ENCODE measurements around the gene HBD.
"Not testable (repeated sequence)": the region's sequence is repeated elsewhere in the genome, so short reads cannot be mapped to it uniquely, and the experiment has no call there.

Gene HBD

GRCh38 chr11:5234381-5234834, at the start of gene HBD:
HBD (minus strand) TSS chr11:5234483; CDS start chr11:5234433, 50 bp downstream.
- no peak for DNase-seq

DNA sequence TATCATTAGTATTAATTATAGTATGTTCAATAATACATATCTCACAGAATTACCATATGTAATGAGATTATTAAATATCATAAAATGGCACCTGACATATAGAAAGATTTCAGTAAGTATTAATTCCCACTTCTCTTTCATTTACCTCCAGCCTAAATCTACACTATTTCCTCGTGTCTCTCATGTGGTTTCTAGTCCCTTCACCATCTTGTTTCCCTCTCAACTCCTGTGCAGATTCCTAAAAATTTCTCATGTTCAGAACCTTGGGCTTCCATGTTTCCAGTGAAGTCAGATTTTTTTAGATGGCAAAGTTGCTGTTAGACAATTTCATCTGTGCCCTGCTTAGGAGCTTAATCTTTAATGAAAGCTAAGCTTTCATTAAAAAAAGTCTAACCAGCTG, 49.6 kb upstream of the HBD start:
- no peak for DNase-seq

DNA sequence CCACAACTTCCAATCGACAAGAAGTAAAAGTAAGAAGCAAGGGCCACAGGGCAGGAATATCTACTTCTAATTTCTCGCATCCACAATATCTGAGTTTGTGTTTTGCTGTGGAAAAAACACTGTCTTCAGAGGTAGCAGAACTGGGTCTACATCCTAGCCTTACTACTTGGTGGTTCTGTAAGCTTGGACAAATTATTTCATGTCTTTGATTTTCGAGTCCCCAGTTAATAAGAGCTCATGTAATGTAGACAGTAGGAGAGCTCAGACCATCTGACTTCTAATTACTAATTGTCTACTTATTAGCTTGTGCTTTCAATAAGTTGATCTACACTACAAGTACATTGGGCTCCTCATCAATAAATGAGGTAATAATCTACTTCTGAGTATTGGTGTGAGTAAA, 48.8 kb upstream of the HBD start:
- no peak for DNase-seq

GRCh38 chr11:5282628-5283027, 48.3 kb upstream of the HBD start:
- DNase-seq, result no peak

DNA sequence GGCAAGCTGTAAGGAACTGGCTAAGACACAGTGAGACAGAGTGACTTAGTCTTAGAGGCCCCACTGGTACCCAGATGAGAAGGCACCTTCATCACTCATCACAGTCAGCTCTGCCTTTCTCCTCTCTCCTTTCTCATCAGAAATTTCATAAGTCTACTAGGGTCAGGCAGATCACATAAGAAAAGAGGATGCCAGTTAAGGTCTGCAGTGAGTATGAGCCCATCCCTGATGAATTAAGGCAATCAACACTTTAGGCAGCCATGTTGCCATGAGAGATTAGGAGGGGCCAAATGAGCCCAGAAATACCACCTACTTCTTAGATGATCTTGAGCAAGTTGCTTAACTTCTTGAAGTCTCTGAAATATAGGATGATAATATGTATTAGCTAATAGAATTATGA, 47.3 kb upstream of the HBD start:
- DNase-seq, result no peak

- peak; percentile 39 for DNase-seq
Observed at GRCh38 chr11:5280582-5281102, 46.4 kb upstream of the HBD start.

GRCh38 chr11:5279471-5280090, 45.3 kb upstream of the HBD start:
- no peak for DNase-seq

DNA sequence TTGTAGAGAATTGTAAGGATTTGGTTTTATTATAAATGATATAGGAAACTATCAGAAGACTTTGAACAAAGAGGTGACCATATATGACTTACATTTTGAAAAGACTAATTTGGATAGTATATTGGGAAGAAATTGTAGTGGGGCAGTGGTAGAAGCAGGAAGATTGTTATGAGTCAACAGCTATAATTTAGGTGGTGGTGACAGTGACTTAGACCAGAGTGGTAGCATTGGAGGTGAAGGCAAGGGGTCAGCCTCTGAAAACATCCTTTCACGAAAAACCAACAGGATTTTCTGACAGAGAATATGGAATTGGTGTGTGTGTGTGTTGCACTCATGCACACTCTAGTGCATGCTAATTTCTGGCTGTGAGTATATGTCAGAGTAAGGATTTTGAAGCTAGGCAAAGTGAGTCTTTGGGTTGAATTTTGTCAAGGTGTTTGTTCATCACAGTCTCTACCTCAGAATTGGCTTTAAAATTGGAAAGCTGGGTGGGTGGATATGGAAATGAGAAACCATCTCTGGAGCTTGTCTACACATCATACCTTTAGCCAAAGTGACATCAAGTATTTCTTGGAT, 43.6 kb upstream of the HBD start:
- no peak for DNase-seq

GRCh38 chr11:5276697-5277096, 42.4 kb upstream of the HBD start:
- no peak for DNase-seq

DNA sequence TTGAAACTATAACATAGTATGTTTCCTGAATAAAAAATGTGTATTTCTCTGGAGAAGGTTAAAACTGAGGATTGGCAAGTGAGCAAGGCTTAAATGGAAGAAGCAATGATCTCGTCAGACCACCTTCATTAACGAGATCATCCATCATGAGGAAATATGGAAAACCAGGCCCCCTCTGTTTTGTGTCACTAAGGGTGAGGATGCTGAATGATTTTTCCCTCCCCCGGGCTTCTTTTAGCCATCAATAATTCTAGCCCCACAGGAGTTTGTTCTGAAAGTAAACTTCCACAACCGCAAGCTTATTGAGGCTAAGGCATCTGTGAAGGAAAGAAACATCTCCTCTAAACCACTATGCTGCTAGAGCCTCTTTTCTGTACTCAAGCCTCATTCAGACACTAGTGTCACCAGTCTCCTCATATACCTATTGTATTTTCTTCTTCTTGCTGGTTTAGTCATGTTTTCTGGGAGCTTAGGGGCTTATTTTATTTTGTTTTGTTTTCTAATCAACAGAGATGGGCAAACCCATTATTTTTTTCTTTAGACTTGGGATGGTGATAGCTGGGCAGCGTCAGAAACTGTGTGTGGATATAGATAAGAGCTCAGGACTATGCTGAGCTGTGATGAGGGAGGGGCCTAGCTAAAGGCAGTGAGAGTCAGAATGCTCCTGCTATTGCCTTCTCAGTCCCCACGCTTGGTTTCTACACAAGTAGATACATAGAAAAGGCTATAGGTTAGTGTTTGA, 41.3 kb upstream of the HBD start:
- no peak for DNase-seq

GRCh38 chr11:5274395-5274794, 40.1 kb upstream of the HBD start:
- no peak for DNase-seq

- no peak for DNase-seq
Observed at GRCh38 chr11:5272395-5273017, 38.2 kb upstream of the HBD start.

- DNase-seq, result no peak
Observed at GRCh38 chr11:5269715-5270147, 35.4 kb upstream of the HBD start, which contains the start of gene HBE1. HBE1 (minus strand) TSS chr11:5269945; CDS start chr11:5269890, 55 bp downstream.

DNA sequence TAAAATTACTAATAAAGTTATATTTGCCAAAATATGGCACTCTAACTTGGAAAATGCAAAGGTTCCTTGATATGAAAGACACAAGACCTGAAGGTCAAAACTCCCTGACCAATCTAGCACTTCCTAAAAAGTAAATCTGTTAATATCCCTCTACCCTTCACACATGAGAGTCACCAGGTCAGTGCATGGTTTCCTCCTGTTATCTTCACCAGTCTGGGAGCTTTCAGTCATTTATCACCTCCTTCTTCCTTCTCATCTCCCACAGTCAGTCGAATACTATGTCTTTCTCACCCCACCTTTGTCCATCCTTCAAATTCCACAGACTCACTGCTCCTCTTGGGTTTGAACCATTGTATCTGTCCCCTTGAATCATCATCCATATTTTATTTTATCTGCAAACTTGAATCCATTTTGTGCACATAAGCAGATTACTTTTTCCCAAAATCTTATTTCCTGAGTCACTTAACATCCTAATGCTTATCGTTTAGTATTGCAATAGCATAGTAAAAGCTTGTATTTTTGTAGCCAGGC, 32.8 kb upstream of the HBD start:
- no peak for DNase-seq

- no peak for DNase-seq
Observed at GRCh38 chr11:5266609-5267008, 32.3 kb upstream of the HBD start.

GRCh38 chr11:5265832-5266231, 31.5 kb upstream of the HBD start:
- no peak for DNase-seq

GRCh38 chr11:5258543-5259262, 24.4 kb upstream of the HBD start:
- DNase-seq, result no peak

DNA sequence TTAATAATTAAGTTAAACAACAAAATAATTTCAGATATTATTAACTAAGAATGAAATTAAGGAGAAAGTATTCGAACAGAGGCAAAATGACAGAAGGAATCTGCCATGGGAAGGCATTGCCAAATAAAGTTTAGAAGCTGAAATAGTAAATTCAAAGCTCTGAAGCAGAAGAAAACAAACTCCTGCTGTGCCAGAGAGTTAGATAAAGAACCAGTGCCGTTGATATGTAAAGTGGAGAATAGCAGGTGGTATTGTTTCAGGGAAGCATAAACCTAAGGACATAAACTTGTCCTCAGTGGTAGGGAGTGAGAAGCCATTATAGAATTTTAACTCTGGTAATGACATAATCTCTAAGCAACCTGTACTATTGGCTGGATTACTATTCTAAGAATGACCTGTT, 23.0 kb upstream of the HBD start:
- no peak for DNase-seq

GRCh38 chr11:5254646-5255413, 20.5 kb upstream of the HBD start, which contains the start of gene HBG2:
HBG2 (minus strand) TSS chr11:5254781; CDS start chr11:5254728, 53 bp downstream.
- DNase-seq, result not testable (repeated sequence)

- not testable (repeated sequence) for DNase-seq
Observed at GRCh38 chr11:5254023-5254422, 19.7 kb upstream of the HBD start.

GRCh38 chr11:5253440-5253839, 19.2 kb upstream of the HBD start:
- not testable (repeated sequence) for DNase-seq

GRCh38 chr11:5252919-5253265, 18.6 kb upstream of the HBD start:
- no peak for DNase-seq

All from CD4-positive, alpha-beta T cell treated with Interleukin-15 for 1 hour (primary cell).